Adrenal gland (tissue), 12 donors: ENCODE results near the gene HPCAL4. TPM values are rescaled to one million over a fixed set of nuclear protein-coding genes. Genes with fewer than 3 reads are reported as not detected.

ENCODE experiments used
- DNase-seq, 7 donors: peaks; one replicate each; pipeline ENCODE4 v3.0.0-alpha.2; 2019 to 2020
- H3K27ac ChIP-seq, 5 donors: fragments of 200-600 bp; sonication (generic) in 4 of 5; 1 replicate in 3 of 5; 2 replicates in 2 of 5; pipeline versions ENCODE4 v1.5.1 to v1.8.0; 2016 to 2020; ENCODE audit warnings: mild to moderate bottlenecking in 1 of 5
- H3K27me3 ChIP-seq: fragments of 200-600 bp; 2 replicates; pipeline ENCODE4 v1.8.0; 2021
- H3K36me3 ChIP-seq, 2 donors: fragments of 200-600 bp; replicated peaks in 1 of 2; 1 replicate in 1 of 2; 2 replicates in 1 of 2; pipeline versions ENCODE4 v1.5.1 to v1.8.0; 2018 to 2022
- H3K4me1 ChIP-seq, 2 donors: fragments of 200-600 bp; replicated peaks in 1 of 2; 1 replicate in 1 of 2; 2 replicates in 1 of 2; pipeline versions ENCODE4 v1.5.1 to v1.8.0; 2018 to 2021
- H3K4me3 ChIP-seq, 4 donors: fragments of 200-600 bp; sonication (generic) in 3 of 4; one replicate each; pipeline ENCODE4 v1.5.1; 2016 to 2018
- H3K9me3 ChIP-seq, 3 donors: fragments of 200-600 bp; sonication (generic) in 1 of 3; replicated peaks in 1 of 3; 1 replicate in 2 of 3; 2 replicates in 1 of 3; pipeline versions ENCODE4 v1.5.1 to v1.8.0; 2016 to 2021
- POLR2A ChIP-seq, 2 donors: fragments of 450-650 bp; IDR thresholded peaks; one replicate each; pipeline ENCODE4 v1.6.1; 2017; ENCODE audit warnings: antibody characterized with exemption in 2 of 2, mild to moderate bottlenecking in 2 of 2, moderate library complexity in 1 of 2
- WGBS, 4 donors: extraction: QIAGEN DNeasy Blood & Tissue Kit in 2 of 4; methylation state at CpG; one replicate each; pipeline versions ENCODE4 v1.1.5 to v1.1.7; 2013 to 2017; 5-methylcytosine and 5-hydroxymethylcytosine counted together
- intact Hi-C, 2 donors: fragments of 100-400 bp; cut with DNase I; formaldehyde crosslinking; loops; one replicate each; pipeline versions ENCODE4 v1.14.1 to v1.15.0; 2022 to 2023
- polyA plus RNA-seq, 3 donors: library from polyadenylated mRNA; stranded (reverse); fragments of 200-250 nt in 2 of 3; fragments of 350-450 nt in 1 of 3; fragmentation: Illumina TruSeq in 1 of 3; extraction: RNeasy Lipid Tissue Mini Kit (QIAGEN cat#74804) in 1 of 3; gene quantifications; one replicate each; pipeline ENCODE4 v1.2.3, GENCODE V29; 2013 to 2014
- total RNA-seq, 9 donors: library from RNA; depleted of rRNA in 4 of 9; stranded (reverse); fragments of >200 nt in 4 of 9; fragments of 120-200 nt in 1 of 9; fragmentation: NEBNext Ultra II Directional in 1 of 9; extraction: Animal tissue kit (Norgen Biotek cat#: 25700) in 1 of 9; gene quantifications; one replicate each; pipeline versions ENCODE4 v1.1.0 to v1.2.4, GENCODE V29; 2013 to 2023
- TF ChIP-seq, protein P1 (sequence below), 6 experiments: fragments of 450-650 bp in 4 of 6; fragments of 200-600 bp in 2 of 6; sonication (generic) in 1 of 6; IDR thresholded peaks; 1 replicate in 5 of 6; 2 replicates in 1 of 6; pipeline versions ENCODE4 v1.5.1 to v1.8.0; 2016 to 2021; ENCODE audit warnings: antibody characterized with exemption in 6 of 6, mild to moderate bottlenecking in 2 of 6, moderate library complexity in 1 of 6
- donor health status: healthy with polysubstance abuse.
- donor health status: Bipolar disorder and iron deficiency.
- donor health status: DM: yes; HTN: yes; CAD: no.
- donor health status: DM: no; HTN: no; CAD: no.
- donor health status: DM: no; HTN: no; CAD: no.
- donor health status: DM: yes; HTN: yes; CAD: no.

HPCAL4 gene
- total and polyA plus RNA-seq, 12 donors = 0.42 to 9.9 (median 3.4) TPM; not detected in 4

DNA sequence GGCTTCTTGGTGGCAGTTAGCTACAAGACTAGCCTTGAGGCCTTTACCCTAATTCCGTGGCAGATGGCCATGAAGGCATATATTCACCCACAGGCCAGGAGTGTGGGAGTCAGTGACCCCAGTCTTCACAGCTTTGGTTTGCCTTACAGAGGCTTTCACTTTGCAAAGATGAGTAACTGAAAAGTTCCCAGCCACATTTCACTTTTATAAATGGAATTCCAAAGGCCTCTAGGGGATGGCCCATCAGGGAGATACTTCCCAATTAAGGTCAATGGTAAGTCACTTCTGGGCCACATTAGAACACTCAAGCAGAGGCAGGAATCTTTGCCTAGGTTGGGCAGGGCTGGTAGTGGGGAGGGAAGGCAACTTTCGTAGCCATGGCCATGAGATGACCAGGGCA is 38.7 kb downstream of the HPCAL4 start:
- TF ChIP-seq, protein P1, sequence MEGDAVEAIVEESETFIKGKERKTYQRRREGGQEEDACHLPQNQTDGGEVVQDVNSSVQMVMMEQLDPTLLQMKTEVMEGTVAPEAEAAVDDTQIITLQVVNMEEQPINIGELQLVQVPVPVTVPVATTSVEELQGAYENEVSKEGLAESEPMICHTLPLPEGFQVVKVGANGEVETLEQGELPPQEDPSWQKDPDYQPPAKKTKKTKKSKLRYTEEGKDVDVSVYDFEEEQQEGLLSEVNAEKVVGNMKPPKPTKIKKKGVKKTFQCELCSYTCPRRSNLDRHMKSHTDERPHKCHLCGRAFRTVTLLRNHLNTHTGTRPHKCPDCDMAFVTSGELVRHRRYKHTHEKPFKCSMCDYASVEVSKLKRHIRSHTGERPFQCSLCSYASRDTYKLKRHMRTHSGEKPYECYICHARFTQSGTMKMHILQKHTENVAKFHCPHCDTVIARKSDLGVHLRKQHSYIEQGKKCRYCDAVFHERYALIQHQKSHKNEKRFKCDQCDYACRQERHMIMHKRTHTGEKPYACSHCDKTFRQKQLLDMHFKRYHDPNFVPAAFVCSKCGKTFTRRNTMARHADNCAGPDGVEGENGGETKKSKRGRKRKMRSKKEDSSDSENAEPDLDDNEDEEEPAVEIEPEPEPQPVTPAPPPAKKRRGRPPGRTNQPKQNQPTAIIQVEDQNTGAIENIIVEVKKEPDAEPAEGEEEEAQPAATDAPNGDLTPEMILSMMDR (IDR thresholded peaks at IDR 0.05) = no peak
- no peak for TF ChIP-seq POLR2A (IDR thresholded peaks at IDR 0.05)
- Histone ChIP-seq H3K27me3 (no peaks in the 10 kb centered on the region), H3K4me1 (peaks cover 0 to 22% of the 10 kb centered on the region in 2 donors), H3K27ac (peak overlapping the region in 2 of 5 donors; percentile 41 to 87), H3K36me3 (no peaks in the 10 kb centered on the region), H3K4me3 (no peak overlapping the region), H3K9me3 (no peaks in the 10 kb centered on the region)
- peak in 1 of 7 donors; percentile 21 for DNase-seq
- intact Hi-C loops = loop anchor here in 1 of 2 donors (5.0 kb wide), 1 partner anchor 45 kb away; no protein-coding TSS in a partner anchor
- WGBS, 4 donors = 67 to 87% (median 76%) methylated on average over 1 to 2 of the region's 2 CpGs

DNA sequence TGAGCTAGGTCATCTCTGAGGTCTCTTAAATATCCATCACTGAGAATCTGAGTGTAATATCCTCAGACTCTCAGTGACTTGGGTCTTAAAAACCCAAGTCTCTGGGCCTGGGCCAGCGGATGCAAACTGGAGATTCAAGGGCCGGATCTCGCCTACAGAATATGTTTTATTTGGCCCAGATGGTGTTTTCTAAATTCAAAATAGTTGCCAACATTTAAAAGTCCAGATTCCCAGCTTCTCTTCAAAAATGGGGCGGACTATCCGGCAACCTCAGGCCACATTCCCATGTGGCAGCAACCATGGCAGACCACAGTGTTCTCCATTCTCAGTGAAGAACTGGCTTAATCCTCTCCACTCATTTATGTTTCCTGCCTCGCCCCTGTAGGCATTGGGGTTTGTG is 39.1 kb downstream of the HPCAL4 start:
- H3K4me1 ChIP-seq = peaks cover 0 to 26% of the 10 kb centered on the region in 2 donors
- H3K36me3 ChIP-seq = no peaks in the 10 kb centered on the region
- peak in 3 of 7 donors; percentile 37 to 72 (median 51) for DNase-seq
- intact Hi-C loops = loop anchor here in 1 of 2 donors (5.0 kb wide), 1 partner anchor 45 kb away; no protein-coding TSS in a partner anchor
- no peaks in the 10 kb centered on the region for H3K27me3 ChIP-seq
- 75 to 88% (median 78%) methylated on average over 6 of the region's 6 CpGs for WGBS, 4 donors
- no peak overlapping the region for H3K4me3 ChIP-seq
- peak overlapping the region in 2 of 5 donors; percentile 41 to 87 for H3K27ac ChIP-seq
- TF ChIP-seq, protein P1 (IDR thresholded peaks at IDR 0.05) = no peak
- no peak for TF ChIP-seq POLR2A (IDR thresholded peaks at IDR 0.05)
- H3K9me3 ChIP-seq = no peaks in the 10 kb centered on the region

DNA sequence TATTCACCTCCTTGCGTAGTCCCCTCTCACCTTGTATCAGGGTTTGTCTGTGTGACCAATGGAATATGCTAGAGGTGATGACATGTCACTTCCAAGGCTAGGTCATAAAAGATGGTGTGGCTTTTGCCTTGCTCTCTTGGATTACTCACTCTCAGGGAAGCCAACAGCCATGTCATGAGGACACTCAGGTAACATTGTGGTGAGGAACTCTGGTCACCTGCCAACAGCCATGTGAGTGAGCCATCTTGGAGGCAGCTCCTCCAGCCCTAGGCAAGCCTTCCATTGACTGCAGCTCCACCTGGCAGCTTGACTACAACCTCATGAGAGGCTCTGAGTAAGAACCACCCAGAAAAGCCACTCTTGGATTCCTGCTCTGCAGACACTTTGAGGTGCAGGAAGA is 40.8 kb downstream of the HPCAL4 start:
- H3K36me3 ChIP-seq = no peaks in the 10 kb centered on the region
- intact Hi-C loops = loop anchor here in 1 of 2 donors (5.0 kb wide), 1 partner anchor 43 kb away; no protein-coding TSS in a partner anchor

DNA sequence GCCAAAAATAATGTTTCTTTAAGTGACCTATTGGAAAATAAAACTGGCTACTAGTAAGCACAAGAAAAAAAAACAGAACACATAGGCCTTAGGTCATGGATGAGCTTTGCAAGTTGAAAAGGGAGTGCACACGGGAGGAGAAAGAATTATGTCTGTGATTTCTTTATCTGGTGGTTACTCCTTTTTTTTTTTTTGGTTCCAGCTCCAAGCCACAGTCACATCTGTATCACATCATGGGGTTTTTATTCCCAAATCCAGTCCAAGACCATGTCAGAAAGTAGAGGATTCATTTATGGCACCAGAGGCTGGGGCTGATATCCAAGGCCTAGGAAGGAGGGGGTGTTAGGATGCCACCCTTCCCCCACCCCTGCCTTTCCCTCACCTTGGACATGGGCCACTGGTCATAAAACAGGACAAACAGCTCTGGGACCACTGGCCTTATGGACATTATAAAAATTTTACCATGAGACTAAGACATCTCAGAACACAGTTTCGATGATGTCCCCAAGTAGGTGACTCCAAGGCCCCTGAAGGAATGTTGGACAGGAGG is 41.5 kb downstream of the HPCAL4 start:
- Histone ChIP-seq H3K27ac (peak overlapping the region in 1 of 5 donors; percentile 14), H3K27me3 (no peaks in the 10 kb centered on the region), H3K4me3 (no peak overlapping the region), H3K4me1 (peaks cover 3 to 34% of the 10 kb centered on the region in 2 donors), H3K36me3 (no peaks in the 10 kb centered on the region), H3K9me3 (no peaks in the 10 kb centered on the region)
- TF ChIP-seq, protein P1 (IDR thresholded peaks at IDR 0.05) = no peak
- TF ChIP-seq POLR2A (IDR thresholded peaks at IDR 0.05) = no peak
- intact Hi-C loops = loop anchor here in 1 of 2 donors (5.0 kb wide), 1 partner anchor 42 kb away; no protein-coding TSS in a partner anchor
- DNase-seq = no peak
- WGBS, 4 donors = 81 to 91% (median 86%) methylated on average over 2 of the region's 2 CpGs

More for the DNA sequence above, 40.8 kb downstream of the HPCAL4 start:
- TF ChIP-seq, protein P1 (IDR thresholded peaks at IDR 0.05) = no peak
- TF ChIP-seq POLR2A (IDR thresholded peaks at IDR 0.05) = no peak
- Histone ChIP-seq H3K27ac (peak overlapping the region in 1 of 5 donors; percentile 62), H3K27me3 (no peaks in the 10 kb centered on the region), H3K4me3 (no peak overlapping the region), H3K4me1 (peaks cover 3 to 34% of the 10 kb centered on the region in 2 donors), H3K9me3 (no peaks in the 10 kb centered on the region)
- WGBS, 4 donors = 93 to 100% (median 96%) methylated on average over 1 of the region's 1 CpG
- DNase-seq = no peak
